Hepatocyte (in vitro differentiated cells): ENCODE results near the gene NIPAL3.

ENCODE experiments used
- EZH2 ChIP-seq: fragments of 200-600 bp; sonication (generic); IDR thresholded peaks from 2 replicates; pipeline ENCODE4 v1.6.1; 2016; ENCODE audit warnings: antibody characterized with exemption, mild to moderate bottlenecking, borderline replicate concordance
- EZH2phosphoT487 ChIP-seq: fragments of 200-600 bp; sonication (generic); IDR thresholded peaks from one replicate; pipeline ENCODE4 v1.6.1; 2018; ENCODE audit warnings: antibody characterized with exemption, mild to moderate bottlenecking, low read depth, moderate library complexity; ENCODE audit not compliant: unreplicated experiment, severe bottlenecking
- TF ChIP-seq, protein P1 (sequence below): fragments of 200-600 bp; sonication (generic); IDR thresholded peaks from 2 replicates; pipeline ENCODE4 v1.5.1; 2016; ENCODE audit warnings: antibody characterized with exemption, mild to moderate bottlenecking; ENCODE audit not compliant: poor library complexity

DNA sequence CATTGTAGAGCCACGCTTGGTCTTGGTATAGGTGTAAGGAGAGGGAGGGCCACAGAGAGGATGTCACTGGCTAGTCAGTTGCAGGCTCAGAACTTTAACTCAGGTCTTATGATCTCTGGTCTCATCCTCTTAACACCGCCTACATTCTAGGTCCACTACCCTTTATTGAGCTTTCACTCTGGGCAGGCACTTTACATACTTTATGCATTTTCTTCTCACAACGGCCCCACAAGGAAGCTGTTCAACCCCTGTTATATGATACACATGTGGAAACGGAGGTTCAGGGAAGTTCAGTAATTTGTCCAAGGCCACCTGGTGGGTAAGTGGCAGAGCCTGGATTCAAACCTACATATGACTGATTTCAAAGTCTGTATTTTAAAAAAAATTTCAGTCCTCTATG is 61.7 kb downstream of the NIPAL3 start:
- TF ChIP-seq, protein P1, sequence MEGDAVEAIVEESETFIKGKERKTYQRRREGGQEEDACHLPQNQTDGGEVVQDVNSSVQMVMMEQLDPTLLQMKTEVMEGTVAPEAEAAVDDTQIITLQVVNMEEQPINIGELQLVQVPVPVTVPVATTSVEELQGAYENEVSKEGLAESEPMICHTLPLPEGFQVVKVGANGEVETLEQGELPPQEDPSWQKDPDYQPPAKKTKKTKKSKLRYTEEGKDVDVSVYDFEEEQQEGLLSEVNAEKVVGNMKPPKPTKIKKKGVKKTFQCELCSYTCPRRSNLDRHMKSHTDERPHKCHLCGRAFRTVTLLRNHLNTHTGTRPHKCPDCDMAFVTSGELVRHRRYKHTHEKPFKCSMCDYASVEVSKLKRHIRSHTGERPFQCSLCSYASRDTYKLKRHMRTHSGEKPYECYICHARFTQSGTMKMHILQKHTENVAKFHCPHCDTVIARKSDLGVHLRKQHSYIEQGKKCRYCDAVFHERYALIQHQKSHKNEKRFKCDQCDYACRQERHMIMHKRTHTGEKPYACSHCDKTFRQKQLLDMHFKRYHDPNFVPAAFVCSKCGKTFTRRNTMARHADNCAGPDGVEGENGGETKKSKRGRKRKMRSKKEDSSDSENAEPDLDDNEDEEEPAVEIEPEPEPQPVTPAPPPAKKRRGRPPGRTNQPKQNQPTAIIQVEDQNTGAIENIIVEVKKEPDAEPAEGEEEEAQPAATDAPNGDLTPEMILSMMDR, result no peak
- TF ChIP-seq EZH2, result no peak
- no peak for TF ChIP-seq EZH2phosphoT487
